Right lobe of liver (tissue), 4 donors: ENCODE measurements around the gene INTS3.

Source experiments
- CTCF ChIP-seq, 4 donors: fragments of 200-600 bp in 3 of 4; fragments of 450-650 bp in 1 of 4; IDR thresholded peaks; one replicate each; pipeline versions ENCODE4 v1.5.1 to v1.8.0; 2016 to 2022; ENCODE audit warnings: antibody characterized with exemption in 4 of 4, mild to moderate bottlenecking in 2 of 4
- POLR2A ChIP-seq: fragments of 450-650 bp; IDR thresholded peaks from one replicate; pipeline ENCODE4 v1.6.1; 2017; ENCODE audit warnings: antibody characterized with exemption, mild to moderate bottlenecking
- donor health status: DM: no; HTN: no; CAD: no.
- donor health status: DM: no; HTN: no; CAD: no.
- donor health status: DM: no; HTN: yes; CAD: no.

- TF ChIP-seq CTCF (IDR thresholded peaks at IDR 0.05) (no peak), POLR2A (no peak)
Observed at GRCh38 chr1:153778824-153779519, 51.1 kb downstream of the INTS3 start.
